PC-9 (cell line): Measurements from ENCODE around the gene MLST8.

Source experiments
- EZH2 ChIP-seq: fragments of 200-600 bp; sonication (generic); IDR thresholded peaks from 2 replicates; pipeline ENCODE4 v1.8.0; 2017; ENCODE audit warnings: antibody characterized with exemption, low read depth
- TF ChIP-seq, protein P1 (sequence below): fragments of 200-600 bp; sonication (generic); conservative IDR thresholded peaks from 2 replicates; pipeline ENCODE4 v1.6.1; 2017; ENCODE audit warnings: mixed run types, antibody characterized with exemption, mild to moderate bottlenecking, moderate library complexity

DNA sequence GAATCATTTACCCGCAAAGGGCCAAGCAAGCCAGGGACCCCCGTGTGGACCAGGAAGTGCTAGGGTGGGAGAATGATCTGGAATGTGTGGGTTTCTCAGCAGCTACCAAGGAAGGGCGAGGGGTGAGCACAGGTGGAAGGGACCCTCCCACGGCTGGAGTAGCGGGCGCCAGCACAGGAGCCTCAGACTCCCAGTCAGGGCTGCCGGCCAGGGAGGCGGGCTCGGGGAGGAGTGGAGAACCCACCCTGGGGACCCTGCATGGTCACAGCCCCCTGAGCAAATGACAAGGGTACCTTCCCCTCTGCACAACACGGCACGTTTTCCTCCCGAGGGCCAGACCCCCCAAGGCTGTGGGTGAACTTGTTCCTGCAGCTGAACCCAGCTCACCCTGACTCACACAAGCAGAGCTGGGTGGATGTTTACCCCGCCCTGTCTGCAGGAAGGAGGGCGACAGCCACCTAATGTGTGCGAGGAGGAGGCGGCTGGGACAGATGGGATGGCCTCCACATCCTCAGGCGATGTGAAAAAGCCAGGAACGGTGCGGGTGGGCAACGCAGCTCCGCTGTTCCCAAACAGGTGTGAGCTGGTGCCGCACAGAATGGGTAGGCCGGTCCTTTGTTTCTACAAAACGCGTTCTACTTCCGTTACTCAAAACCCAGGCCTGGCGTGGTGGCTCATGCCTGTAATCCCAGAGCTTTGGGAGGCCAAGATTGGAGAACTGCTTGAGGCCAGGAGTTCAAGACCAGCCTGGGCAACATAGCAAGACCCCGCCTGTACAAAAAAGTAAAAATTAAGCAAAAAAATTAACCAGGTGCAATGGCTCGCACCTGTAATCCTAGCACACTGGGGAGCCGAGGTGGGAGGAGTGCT, 39.9 kb downstream of the MLST8 start:
- TF ChIP-seq, protein P1, sequence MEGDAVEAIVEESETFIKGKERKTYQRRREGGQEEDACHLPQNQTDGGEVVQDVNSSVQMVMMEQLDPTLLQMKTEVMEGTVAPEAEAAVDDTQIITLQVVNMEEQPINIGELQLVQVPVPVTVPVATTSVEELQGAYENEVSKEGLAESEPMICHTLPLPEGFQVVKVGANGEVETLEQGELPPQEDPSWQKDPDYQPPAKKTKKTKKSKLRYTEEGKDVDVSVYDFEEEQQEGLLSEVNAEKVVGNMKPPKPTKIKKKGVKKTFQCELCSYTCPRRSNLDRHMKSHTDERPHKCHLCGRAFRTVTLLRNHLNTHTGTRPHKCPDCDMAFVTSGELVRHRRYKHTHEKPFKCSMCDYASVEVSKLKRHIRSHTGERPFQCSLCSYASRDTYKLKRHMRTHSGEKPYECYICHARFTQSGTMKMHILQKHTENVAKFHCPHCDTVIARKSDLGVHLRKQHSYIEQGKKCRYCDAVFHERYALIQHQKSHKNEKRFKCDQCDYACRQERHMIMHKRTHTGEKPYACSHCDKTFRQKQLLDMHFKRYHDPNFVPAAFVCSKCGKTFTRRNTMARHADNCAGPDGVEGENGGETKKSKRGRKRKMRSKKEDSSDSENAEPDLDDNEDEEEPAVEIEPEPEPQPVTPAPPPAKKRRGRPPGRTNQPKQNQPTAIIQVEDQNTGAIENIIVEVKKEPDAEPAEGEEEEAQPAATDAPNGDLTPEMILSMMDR, result no peak
- no peak for TF ChIP-seq EZH2
